Measurements from ENCODE around the gene SFXN1. TPM values are rescaled to one million over a fixed set of nuclear protein-coding genes. Genes with fewer than 3 reads are reported as not detected.

The SFXN1 gene
- total RNA-seq, 4 donors from 2014 or later = 28.0 to 48.1 (median 36.0) TPM

DNA sequence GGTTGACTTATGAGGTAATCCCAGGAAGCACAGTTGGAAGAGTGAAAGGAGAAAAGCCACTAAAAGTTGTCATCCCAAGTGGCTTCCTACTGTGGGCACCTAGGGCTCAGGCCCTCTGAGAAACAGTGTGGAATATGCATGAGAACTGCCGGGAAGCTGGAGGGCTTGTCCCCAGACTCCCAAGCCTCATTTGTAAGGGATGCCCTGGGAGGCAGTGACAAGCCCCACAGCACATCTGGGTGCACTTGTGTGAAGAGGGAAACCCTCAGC, 64.5 kb downstream of the SFXN1 start:
- 33 to 64% methylated on average over 1 of the region's 1 CpG for WGBS, 2 donors
- intact Hi-C loops (cut with DNase I) = no loop called here
- H3K4me3 ChIP-seq (replicated peaks in 1 of 3) = no peak overlapping the region

GRCh38 chr5:175544108-175544511, 65.8 kb downstream of the SFXN1 start:
- Histone ChIP-seq H3K36me3 (no peaks in the 10 kb centered on the region), H3K9me3 (no peaks in the 10 kb centered on the region), H3K4me1 (no peaks in the 10 kb centered on the region), H3K27me3 (no peaks in the 10 kb centered on the region), H3K27ac (no peak overlapping the region), H3K4me3 (replicated peaks in 1 of 3) (no peak overlapping the region)
- no peak for DNase-seq
- WGBS, 2 donors = 92 to 93% methylated on average over 1 of the region's 1 CpG
- intact Hi-C loops (cut with DNase I) = no loop called here
- TF ChIP-seq, protein P1, sequence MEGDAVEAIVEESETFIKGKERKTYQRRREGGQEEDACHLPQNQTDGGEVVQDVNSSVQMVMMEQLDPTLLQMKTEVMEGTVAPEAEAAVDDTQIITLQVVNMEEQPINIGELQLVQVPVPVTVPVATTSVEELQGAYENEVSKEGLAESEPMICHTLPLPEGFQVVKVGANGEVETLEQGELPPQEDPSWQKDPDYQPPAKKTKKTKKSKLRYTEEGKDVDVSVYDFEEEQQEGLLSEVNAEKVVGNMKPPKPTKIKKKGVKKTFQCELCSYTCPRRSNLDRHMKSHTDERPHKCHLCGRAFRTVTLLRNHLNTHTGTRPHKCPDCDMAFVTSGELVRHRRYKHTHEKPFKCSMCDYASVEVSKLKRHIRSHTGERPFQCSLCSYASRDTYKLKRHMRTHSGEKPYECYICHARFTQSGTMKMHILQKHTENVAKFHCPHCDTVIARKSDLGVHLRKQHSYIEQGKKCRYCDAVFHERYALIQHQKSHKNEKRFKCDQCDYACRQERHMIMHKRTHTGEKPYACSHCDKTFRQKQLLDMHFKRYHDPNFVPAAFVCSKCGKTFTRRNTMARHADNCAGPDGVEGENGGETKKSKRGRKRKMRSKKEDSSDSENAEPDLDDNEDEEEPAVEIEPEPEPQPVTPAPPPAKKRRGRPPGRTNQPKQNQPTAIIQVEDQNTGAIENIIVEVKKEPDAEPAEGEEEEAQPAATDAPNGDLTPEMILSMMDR (IDR thresholded peaks at IDR 0.05) = no peak
- TF ChIP-seq POLR2A (IDR thresholded peaks at IDR 0.05) = no peak

More for the DNA sequence above, 64.5 kb downstream of the SFXN1 start:
- TF ChIP-seq POLR2A (IDR thresholded peaks at IDR 0.05) = no peak
- TF ChIP-seq, protein P1 (IDR thresholded peaks at IDR 0.05) = no peak
- no peak for DNase-seq
- H3K9me3 ChIP-seq = no peaks in the 10 kb centered on the region
- H3K27ac ChIP-seq = no peak overlapping the region
- H3K4me1 ChIP-seq = no peaks in the 10 kb centered on the region
- H3K27me3 ChIP-seq = no peaks in the 10 kb centered on the region
- no peaks in the 10 kb centered on the region for H3K36me3 ChIP-seq

GRCh38 chr5:175544586-175544985, 66.2 kb downstream of the SFXN1 start:
- DNase-seq = no peak
- no peak overlapping the region for H3K27ac ChIP-seq
- intact Hi-C loops (cut with DNase I) = no loop called here
- no peaks in the 10 kb centered on the region for H3K36me3 ChIP-seq
- no peaks in the 10 kb centered on the region for H3K9me3 ChIP-seq
- no peaks in the 10 kb centered on the region for H3K27me3 ChIP-seq
- no peaks in the 10 kb centered on the region for H3K4me1 ChIP-seq
- H3K4me3 ChIP-seq (replicated peaks in 1 of 3) = no peak overlapping the region
- WGBS, 2 donors = 86 to 92% methylated on average over 5 of the region's 5 CpGs
- no peak for TF ChIP-seq POLR2A (IDR thresholded peaks at IDR 0.05)
- TF ChIP-seq, protein P1 (IDR thresholded peaks at IDR 0.05) = no peak

DNA sequence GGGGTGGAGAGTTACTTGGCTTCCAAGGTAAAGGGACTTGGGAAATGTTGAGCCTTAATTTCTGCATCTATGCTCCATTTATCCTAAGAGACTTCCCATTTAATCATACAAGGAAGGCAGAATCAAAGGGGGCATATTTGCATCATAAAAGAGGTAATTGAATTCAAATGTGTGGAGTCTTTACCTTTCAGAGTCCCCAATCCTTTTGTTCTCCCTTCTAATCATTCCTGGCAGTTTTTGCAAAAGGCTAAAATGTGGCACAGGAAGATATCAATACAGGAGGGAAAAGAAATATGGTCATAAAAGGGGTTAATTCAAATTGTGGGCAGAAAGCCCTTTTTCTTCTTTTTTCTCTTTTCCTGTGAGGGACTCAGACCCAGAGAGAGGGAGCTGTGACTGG, 69.5 kb downstream of the SFXN1 start:
- H3K36me3 ChIP-seq = no peaks in the 10 kb centered on the region
- H3K4me1 ChIP-seq = no peaks in the 10 kb centered on the region
- no peaks in the 10 kb centered on the region for H3K9me3 ChIP-seq
- TF ChIP-seq, protein P1 (IDR thresholded peaks at IDR 0.05) = no peak
- no peak for TF ChIP-seq POLR2A (IDR thresholded peaks at IDR 0.05)
- H3K4me3 ChIP-seq (replicated peaks in 1 of 3) = no peak overlapping the region
- no peaks in the 10 kb centered on the region for H3K27me3 ChIP-seq
- DNase-seq = no peak
- intact Hi-C loops (cut with DNase I) = no loop called here
- H3K27ac ChIP-seq = no peak overlapping the region

GRCh38 chr5:175548626-175549311, 70.4 kb downstream of the SFXN1 start:
- Histone ChIP-seq H3K36me3 (no peaks in the 10 kb centered on the region), H3K27ac (no peak overlapping the region), H3K4me3 (replicated peaks in 1 of 3) (no peak overlapping the region), H3K4me1 (no peaks in the 10 kb centered on the region), H3K9me3 (no peaks in the 10 kb centered on the region), H3K27me3 (no peaks in the 10 kb centered on the region)
- intact Hi-C loops (cut with DNase I) = no loop called here
- 54 to 60% methylated on average over 14 to 15 of the region's 15 CpGs for WGBS, 2 donors
- no peak for DNase-seq
- TF ChIP-seq POLR2A (IDR thresholded peaks at IDR 0.05) = no peak
- TF ChIP-seq, protein P1 (IDR thresholded peaks at IDR 0.05) = no peak
